Esophagus squamous epithelium (tissue), 4 donors: ENCODE measurements around the gene ASTN2.

ENCODE experiments used
- CTCF ChIP-seq, 6 experiments: fragments of 450-650 bp in 4 of 6; fragments of 200-600 bp in 2 of 6; sonication (generic) in 2 of 6; IDR thresholded peaks; one replicate each; pipeline ENCODE4 v1.5.1; 2016 to 2019; ENCODE audit warnings: antibody characterized with exemption in 6 of 6, mild to moderate bottlenecking in 4 of 6, moderate library complexity in 4 of 6
- POLR2A ChIP-seq, 4 donors: fragments of 450-650 bp; IDR thresholded peaks; one replicate each; pipeline ENCODE4 v1.6.1; 2017; ENCODE audit warnings: antibody characterized with exemption in 4 of 4, mild to moderate bottlenecking in 4 of 4, moderate library complexity in 3 of 4

- TF ChIP-seq CTCF (IDR thresholded peaks at IDR 0.05) (no peak), POLR2A (IDR thresholded peaks at IDR 0.05) (no peak)
Observed at GRCh38 chr9:116499986-116500871, 914.6 kb downstream of the ASTN2 start.
